Measurements from ENCODE around the gene TTC9.

Gene TTC9

GRCh38 chr14:70653662-70654061, 11.9 kb downstream of the TTC9 start:
- DNase-seq (ENCODE audit: insufficient read length, low spot score), result no peak
- TF ChIP-seq, protein P1, sequence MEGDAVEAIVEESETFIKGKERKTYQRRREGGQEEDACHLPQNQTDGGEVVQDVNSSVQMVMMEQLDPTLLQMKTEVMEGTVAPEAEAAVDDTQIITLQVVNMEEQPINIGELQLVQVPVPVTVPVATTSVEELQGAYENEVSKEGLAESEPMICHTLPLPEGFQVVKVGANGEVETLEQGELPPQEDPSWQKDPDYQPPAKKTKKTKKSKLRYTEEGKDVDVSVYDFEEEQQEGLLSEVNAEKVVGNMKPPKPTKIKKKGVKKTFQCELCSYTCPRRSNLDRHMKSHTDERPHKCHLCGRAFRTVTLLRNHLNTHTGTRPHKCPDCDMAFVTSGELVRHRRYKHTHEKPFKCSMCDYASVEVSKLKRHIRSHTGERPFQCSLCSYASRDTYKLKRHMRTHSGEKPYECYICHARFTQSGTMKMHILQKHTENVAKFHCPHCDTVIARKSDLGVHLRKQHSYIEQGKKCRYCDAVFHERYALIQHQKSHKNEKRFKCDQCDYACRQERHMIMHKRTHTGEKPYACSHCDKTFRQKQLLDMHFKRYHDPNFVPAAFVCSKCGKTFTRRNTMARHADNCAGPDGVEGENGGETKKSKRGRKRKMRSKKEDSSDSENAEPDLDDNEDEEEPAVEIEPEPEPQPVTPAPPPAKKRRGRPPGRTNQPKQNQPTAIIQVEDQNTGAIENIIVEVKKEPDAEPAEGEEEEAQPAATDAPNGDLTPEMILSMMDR (IDR thresholded peaks at IDR 0.05; ENCODE audit: insufficient read depth, missing control alignments), result no peak
- no peak for FAIRE-seq

DNA sequence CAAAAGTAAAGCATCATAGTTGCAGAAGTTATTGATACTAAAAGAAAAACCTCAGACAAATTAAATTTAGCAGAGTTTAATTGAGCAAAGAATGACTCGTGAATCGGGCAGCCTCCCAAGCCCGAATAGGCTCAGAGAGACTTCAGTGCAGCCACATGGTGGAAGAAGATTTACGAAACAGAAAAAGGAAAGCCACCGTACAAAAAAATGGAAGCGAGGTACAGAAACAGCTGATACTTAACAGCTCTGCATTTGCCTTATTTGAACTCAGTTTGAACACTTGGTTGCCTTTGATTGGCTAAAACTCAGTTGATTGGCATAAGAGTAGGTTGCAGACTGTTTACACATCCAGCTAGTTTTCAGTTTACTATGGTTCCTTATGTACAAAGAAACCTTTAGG, 12.9 kb downstream of the TTC9 start:
- no peak for DNase-seq (ENCODE audit: insufficient read length, low spot score)
- TF ChIP-seq, protein P1 (IDR thresholded peaks at IDR 0.05; ENCODE audit: insufficient read depth, missing control alignments), result no peak
- FAIRE-seq, result no peak

GRCh38 chr14:70655110-70655826, 13.6 kb downstream of the TTC9 start:
- DNase-seq (ENCODE audit: insufficient read length, low spot score) (no peak), FAIRE-seq (no peak)
- TF ChIP-seq, protein P1 (IDR thresholded peaks at IDR 0.05; ENCODE audit: insufficient read depth, missing control alignments), result no peak

DNA sequence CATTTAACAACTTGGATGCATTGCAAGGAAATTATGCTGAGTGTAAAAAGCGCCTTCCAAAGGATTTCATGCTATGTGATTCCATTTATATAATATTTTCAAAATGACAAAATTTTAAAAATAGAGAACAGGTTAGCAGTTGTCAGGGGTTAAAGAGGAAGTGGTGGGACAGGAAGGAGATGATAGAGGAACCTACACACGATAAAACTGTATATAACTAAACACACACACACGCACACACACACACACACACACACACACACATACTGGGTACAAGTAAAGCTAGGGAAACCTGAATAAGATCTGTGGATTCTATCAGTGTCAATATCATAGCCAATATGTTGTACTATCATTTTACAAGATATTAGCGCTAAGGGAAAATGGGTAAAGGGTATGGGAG, 17.2 kb downstream of the TTC9 start:
- no peak for DNase-seq (ENCODE audit: insufficient read length, low spot score)
- FAIRE-seq, result no peak
- TF ChIP-seq, protein P1 (IDR thresholded peaks at IDR 0.05; ENCODE audit: insufficient read depth, missing control alignments), result no peak

- DNase-seq (ENCODE audit: insufficient read length, low spot score) (no peak), FAIRE-seq (no peak)
- TF ChIP-seq, protein P1 (IDR thresholded peaks at IDR 0.05; ENCODE audit: insufficient read depth, missing control alignments), result no peak
Observed at GRCh38 chr14:70660967-70661893, 19.5 kb downstream of the TTC9 start.

- TF ChIP-seq, protein P1 (IDR thresholded peaks at IDR 0.05; ENCODE audit: insufficient read depth, missing control alignments), result no peak
- FAIRE-seq (no peak), DNase-seq (ENCODE audit: insufficient read length, low spot score) (no peak)
Observed at GRCh38 chr14:70662080-70662479, 20.4 kb downstream of the TTC9 start.
